GM18511 (cell line): ENCODE data around the gene XRCC6.
"Not testable (repeated sequence)": the region's sequence is repeated elsewhere in the genome, so short reads cannot be mapped to it uniquely, and the experiment has no call there.

Source experiments
- ATAC-seq: cut with Tn5 transposase; IDR thresholded peaks from one replicate; pipeline ENCODE4 v1.9.1; 2021; ENCODE audit warnings: mild to moderate bottlenecking, moderate library complexity; ENCODE audit not compliant: unreplicated experiment

The XRCC6 gene

GRCh38 chr22:41598081-41598480 lies 23.0 kb upstream of the XRCC6 start:
- ATAC-seq, result no peak

- ATAC-seq, result no peak
These were observed 22.0 kb upstream of the XRCC6 start for GRCh38 chr22:41598891-41599635.

- ATAC-seq, result no peak
These were observed 20.1 kb upstream of the XRCC6 start for GRCh38 chr22:41600976-41601375.

- peak; percentile 67 for ATAC-seq
These were observed 17.2 kb upstream of the XRCC6 start for GRCh38 chr22:41603873-41604332.

GRCh38 chr22:41608386-41608785 lies 12.7 kb upstream of the XRCC6 start:
- no peak for ATAC-seq

GRCh38 chr22:41612603-41613306 lies 8.3 kb upstream of the XRCC6 start:
- ATAC-seq, result no peak

GRCh38 chr22:41613456-41613855 lies 7.6 kb upstream of the XRCC6 start:
- no peak for ATAC-seq

GRCh38 chr22:41619979-41620588 lies 1.0 kb upstream of the XRCC6 start:
- no peak for ATAC-seq

GRCh38 chr22:41620589-41621098 lies 451 bp upstream of the XRCC6 start, which contains the start of gene DESI1:
TSS of gene DESI1 (minus strand) at chr22:41621043. CDS start at chr22:41620839, 204 bp downstream.
- peak; percentile 65 for ATAC-seq

- no peak for ATAC-seq
These were observed 750 bp downstream of the XRCC6 start for GRCh38 chr22:41621911-41622179.

- ATAC-seq, result no peak
These were observed 4.5 kb downstream of the XRCC6 start for GRCh38 chr22:41625577-41625976.

- not testable (repeated sequence) for ATAC-seq
These were observed 10.0 kb downstream of the XRCC6 start for GRCh38 chr22:41631115-41631514.

- ATAC-seq, result not testable (repeated sequence)
These were observed 10.5 kb downstream of the XRCC6 start for GRCh38 chr22:41631615-41632014.

- ATAC-seq, result not testable (repeated sequence)
These were observed 13.5 kb downstream of the XRCC6 start for GRCh38 chr22:41634610-41635009.

GRCh38 chr22:41636467-41636866 lies 15.4 kb downstream of the XRCC6 start:
- ATAC-seq, result no peak

- not testable (repeated sequence) for ATAC-seq
These were observed 16.5 kb downstream of the XRCC6 start for GRCh38 chr22:41637623-41638022.

- ATAC-seq, result no peak
These were observed 17.0 kb downstream of the XRCC6 start for GRCh38 chr22:41638124-41638523.

- ATAC-seq, result no peak
These were observed 17.7 kb downstream of the XRCC6 start for GRCh38 chr22:41638748-41639147.

- no peak for ATAC-seq
These were observed 20.8 kb downstream of the XRCC6 start for GRCh38 chr22:41641854-41642253.

GRCh38 chr22:41642331-41643110 lies 21.4 kb downstream of the XRCC6 start:
- ATAC-seq, result no peak

- no peak for ATAC-seq
These were observed 26.7 kb downstream of the XRCC6 start for GRCh38 chr22:41647771-41648170.
